ENCODE results near the gene TEX2.
"Not testable (repeated sequence)": the region's sequence is repeated elsewhere in the genome, so short reads cannot be mapped to it uniquely, and the experiment has no call there.

The TEX2 gene

GRCh38 chr17:64212122-64212521 is 50.9 kb downstream of the TEX2 start:
- DNase-seq: no peak

DNA sequence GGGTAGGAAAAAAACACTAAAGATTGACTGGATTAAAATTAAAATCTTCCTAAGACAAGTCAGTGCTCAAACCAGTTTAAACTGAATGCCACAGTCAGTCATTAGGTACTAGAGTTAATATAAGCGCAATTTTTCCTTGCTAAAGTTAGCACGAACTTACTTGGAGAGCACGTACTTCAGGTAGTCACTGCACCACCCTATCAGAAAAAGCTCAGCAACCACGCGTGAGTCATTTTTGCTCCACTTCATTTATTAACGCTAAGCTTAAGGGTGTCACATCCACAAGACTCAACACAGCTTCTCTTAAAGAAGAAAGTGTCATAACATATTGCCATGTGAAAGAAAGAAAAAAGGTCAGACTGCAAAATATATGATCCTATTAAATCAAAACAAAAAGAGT is 53.1 kb downstream of the TEX2 start:
- DNase-seq: no peak

- no peak for DNase-seq
These were observed 53.6 kb downstream of the TEX2 start for GRCh38 chr17:64209356-64209941.

DNA sequence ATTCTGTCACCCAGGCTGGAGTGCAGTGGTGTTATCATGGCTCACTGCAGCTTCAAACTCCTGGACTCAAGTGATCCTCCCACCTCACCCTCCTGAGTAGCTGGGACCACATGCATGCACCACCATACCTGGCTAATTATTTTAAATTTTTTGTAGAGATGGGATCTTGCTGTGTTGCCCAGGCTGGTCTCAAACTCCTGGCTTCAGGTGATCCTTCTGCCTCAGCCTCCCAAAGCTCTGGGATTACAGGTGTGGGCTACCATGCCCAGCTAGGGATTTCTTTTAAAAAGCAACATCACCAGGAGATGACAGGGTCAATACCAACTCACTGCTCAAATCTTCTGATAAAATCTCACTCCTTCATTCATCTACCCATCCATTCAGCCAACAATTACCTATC is 54.4 kb downstream of the TEX2 start:
- not testable (repeated sequence) for DNase-seq

- DNase-seq: no peak
These were observed 57.3 kb downstream of the TEX2 start for GRCh38 chr17:64205804-64206203.

DNA sequence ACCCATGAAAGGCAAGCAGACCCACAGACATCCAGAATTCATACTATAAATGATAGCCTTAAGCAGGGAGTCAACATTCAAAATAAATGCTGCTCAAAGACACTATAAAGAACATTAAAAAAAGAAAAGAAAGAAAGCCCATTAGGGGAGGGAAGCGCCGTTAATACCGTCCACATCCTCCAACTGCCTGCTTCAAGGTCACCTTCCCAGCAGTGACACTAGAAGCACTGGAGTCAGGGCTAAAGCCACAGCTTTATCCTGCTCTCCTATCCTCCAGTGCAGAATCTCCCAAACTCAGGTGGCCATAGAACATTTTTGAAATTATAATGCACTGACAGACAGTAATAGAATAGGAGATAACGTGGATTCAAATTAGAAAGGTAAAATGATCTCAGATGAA is 59.4 kb downstream of the TEX2 start:
- no peak for DNase-seq

GRCh38 chr17:64202683-64203344 is 60.2 kb downstream of the TEX2 start:
- no peak for DNase-seq

DNA sequence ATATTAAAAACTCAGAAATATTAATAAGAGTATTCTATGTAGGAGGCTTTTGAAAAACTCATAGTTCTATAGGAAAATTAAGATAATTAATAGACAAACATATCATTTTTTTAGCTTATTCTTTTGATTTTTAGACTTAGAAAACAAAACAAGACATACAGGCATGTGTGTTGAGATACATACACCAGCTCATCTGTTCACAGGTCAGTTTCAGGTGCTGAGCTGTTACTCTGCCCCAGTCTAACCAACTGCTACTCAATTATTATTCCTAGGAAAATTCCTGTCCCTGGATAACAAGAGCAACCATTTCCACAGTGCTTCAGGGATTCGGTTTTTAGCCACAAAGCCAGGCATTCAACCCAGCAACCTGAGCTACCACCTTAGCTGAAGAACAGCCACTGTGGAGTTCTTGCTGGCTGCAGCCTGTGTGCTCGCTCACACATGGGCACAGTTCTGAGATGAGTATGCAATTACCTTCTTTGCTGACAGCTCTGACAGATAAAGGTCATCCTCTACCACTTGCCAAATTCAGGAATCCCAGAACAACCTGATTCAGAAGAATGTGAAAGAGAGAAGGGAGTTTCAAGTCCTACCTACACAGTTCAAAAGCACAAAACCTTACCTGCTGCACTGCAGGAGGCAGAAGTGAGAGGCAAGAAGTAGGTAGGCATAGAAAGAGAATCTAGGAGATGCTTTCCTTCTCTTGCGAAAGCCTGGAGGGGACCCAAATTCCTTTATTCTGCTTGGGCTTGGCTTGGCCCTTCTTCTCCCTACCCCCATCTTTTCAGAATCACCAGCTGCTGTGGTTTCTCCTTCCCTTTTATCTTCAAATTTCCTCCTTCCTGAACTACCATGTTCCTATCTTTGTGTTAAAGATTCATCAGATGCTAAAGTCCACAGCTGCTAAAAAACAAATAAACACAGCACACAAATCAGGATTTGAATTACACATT is 62.7 kb downstream of the TEX2 start:
- no peak for DNase-seq

DNA sequence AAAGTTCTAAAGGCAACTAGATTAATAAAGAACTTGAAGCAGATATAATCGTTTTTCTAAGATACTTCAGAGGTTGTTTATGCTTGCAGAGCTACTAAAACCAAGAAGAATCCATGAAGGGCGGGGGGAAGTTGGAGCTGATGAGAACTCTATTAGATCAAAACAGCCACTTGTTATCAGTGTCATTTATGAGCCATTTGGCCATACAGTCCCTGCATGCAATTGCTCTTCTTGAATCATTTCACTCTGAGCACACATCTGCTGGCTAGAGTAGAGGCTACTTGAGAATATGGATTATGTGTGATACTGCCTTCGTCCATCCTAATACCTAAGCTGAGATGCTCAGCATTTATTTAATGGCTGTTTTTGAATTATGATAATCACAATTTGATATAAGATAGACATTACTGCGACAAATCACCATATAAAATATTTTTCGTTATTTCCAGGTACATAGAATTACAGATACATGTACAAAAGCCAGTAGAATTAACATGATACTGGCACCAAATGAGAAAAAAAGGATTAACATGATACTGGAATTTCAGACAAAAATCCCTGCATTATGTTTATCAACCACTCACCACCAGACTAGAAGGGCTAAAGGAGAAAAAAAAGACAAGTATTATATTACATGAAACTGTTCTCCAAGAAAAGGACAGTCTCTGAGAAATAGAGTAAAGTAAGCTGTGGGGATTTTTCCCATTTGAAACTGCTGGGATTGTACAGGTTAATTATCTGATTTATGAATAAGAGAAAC is 64.5 kb downstream of the TEX2 start:
- no peak for DNase-seq

DNA sequence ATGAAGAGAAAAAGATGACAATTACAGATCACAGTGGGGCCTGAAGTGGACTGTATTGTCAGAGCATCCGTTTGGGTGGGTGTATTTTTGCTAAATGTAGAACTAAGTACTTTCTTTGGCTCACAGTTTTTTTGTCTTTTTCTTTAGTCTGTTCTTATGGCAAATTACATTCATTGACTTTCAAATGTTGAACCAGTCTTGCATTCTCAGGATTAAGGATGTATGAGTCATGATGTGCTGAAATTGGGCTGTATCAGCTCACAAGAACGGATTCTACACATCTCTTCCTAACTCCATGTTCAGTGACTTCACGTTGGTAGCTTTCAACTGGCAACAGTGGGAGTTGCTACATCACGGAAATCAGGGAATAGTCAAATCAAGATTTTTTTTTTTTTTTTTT is 66.5 kb downstream of the TEX2 start:
- DNase-seq: no peak

- no peak for DNase-seq
These were observed 69.5 kb downstream of the TEX2 start for GRCh38 chr17:64193561-64193960.

DNA sequence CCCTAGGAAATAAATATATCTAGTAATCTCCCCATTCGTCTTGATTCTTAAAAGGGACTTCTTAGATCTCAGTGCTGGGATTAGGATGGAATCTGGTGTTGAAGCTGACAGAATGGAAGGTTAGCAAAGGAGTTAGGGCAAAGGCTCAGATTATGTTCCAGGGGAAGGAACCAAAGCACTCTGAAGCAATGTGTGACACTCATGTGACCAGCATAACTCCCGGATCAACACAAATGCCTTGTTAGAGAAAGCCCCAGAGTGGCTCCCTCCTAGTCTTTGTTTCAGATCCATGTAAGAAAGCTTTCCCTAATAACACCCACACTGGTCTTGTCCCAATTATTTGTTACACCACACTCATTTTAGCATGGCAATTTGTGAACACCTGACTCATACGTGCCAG is 70.5 kb downstream of the TEX2 start:
- DNase-seq: no peak

GRCh38 chr17:64190472-64190871 is 72.6 kb downstream of the TEX2 start:
- DNase-seq: no peak

DNA sequence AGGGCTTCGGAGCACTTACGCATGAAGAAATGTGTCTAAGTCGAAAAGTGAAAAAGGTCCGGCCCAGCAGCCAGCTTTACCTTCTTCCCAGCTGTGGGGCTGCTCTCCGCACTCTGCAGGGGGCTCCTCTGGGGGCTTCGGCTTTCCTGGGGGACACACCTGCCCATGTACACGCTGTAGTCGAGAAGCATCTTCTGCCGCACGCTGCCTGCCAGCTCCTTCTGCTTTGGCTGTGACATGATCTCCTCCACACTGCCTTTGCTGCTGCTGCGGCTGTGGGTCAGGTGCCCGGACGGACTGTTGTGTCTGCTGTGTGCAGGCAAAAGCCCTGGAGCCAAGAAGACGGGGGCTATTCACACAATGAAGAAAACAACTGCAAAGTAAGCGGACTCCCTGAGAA is 75.0 kb downstream of the TEX2 start:
- no peak for DNase-seq

- DNase-seq: no peak
These were observed 75.8 kb downstream of the TEX2 start for GRCh38 chr17:64187093-64187895.

GRCh38 chr17:64186171-64187092 is 76.6 kb downstream of the TEX2 start:
- DNase-seq: no peak

GRCh38 chr17:64185557-64185956 is 77.5 kb downstream of the TEX2 start:
- DNase-seq: not testable (repeated sequence)

DNA sequence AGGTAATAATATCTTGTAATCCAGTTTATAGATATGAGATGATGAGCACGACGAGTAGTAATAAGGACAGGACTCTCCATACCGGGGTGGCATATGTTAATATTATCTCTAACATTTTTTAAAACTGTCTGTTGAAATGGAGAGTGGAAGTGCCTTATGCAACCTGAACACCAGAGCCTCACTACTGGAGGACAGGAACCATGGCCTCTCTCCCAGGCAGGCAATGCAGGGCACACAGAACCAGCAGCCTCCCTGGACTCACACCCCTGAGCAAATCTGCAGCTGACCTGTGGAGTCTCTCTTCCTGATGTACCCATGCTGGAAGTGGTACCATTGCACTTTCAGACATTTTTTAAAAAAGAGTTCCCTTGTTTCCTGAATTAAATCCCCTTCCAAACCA is 78.0 kb downstream of the TEX2 start:
- no peak for DNase-seq

DNA sequence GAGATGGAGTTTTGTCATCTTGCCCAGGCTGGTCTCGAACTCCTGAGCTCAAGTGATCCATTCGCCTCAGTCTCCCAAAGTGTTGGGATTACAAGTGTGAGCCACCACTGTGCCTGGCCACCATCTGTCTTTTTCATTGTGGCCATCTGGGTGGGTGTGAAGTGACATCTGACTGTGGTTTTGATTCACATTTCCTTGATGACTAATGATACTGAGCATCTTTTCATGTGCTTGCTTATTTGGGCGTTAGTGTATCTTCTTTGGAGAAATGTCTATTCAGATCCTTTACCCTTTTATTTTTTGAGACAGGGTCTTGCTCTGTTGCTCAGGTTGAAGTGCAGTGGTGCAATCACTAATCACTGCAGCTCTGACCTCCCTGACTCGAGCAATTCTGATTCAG is 79.2 kb downstream of the TEX2 start:
- DNase-seq: no peak

DNA sequence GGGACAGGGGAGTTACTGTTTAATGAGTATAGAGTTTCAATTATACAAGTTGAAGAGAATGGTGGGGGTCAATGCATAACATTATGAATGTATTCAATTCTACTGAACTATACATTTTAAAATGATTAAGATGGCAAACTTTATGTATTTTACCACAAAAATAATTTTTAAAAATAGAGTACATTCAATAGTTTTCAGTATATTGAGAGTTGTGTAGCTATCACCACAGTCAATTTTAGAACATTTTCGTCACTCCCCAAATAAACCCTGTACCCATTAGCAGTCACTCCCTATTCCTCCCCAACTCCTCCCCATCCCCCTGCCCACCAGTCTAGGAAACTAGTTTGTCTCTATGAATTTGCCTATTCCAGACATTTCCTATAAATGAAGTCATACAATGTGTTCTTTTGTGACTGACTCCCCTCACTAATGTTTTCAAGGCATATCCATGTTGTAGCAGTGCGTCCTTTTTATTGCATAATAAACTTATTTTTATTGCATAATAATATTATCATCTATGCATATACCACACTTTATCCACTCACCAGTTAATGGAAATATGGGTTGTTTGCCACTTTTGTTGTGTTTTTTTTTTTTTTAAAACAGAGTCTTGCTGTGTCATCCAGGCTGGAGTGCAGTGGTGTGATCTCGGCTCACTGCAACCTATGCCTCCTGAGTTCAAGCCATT is 80.6 kb downstream of the TEX2 start:
- no peak for DNase-seq
